ENCODE measurements around the gene RBM19.

GRCh38 chr12:113983265-113983664 lies 17.1 kb upstream of the RBM19 start:
- TF ChIP-seq POLR2AphosphoS5 (IDR thresholded peaks at IDR 0.05; ENCODE audit: low read depth, low read length) (no peak), REST (IDR thresholded peaks at IDR 0.05; ENCODE audit: insufficient read depth in 1 of 2, low read depth in 2 of 2, low read length in 2 of 2) (no peak), TAF1 (IDR thresholded peaks at IDR 0.05; ENCODE audit: borderline replicate concordance, insufficient read depth, low read length) (no peak), SIN3A (IDR thresholded peaks at IDR 0.05; ENCODE audit: borderline replicate concordance, insufficient read depth, low read length) (no peak)

Data from PFSK-1 (cell line).